Pulmonary artery endothelial cell (primary cell): ENCODE measurements around the gene KCTD14. TPM values are rescaled to one million over a fixed set of nuclear protein-coding genes. Genes with fewer than 3 reads are reported as not detected.

Source experiments
- total RNA-seq: library from RNA; depleted of rRNA; stranded (reverse); fragments of >200 nt; gene quantifications from 2 replicates; pipeline ENCODE4 v1.2.3, GENCODE V29; 2014

The KCTD14 gene
- total RNA-seq, 1 donor from 2014 or later: 0.20 TPM

Other genes starting within 250 kb of the KCTD14 start
- 29.1 and 44.2 TPM in 2 replicates for gene RSF1, start 202.6 kb downstream of the KCTD14 start, total RNA-seq
- gene AAMDC, start 202.1 kb downstream of the KCTD14 start, total RNA-seq: 51.1 and 65.3 TPM in 2 replicates
- gene INTS4, start 28.6 kb downstream of the KCTD14 start, total RNA-seq: 30.5 and 37.5 TPM in 2 replicates
- gene THRSP, start 40.6 kb upstream of the KCTD14 start, total RNA-seq: not detected in 2 replicates
- 82.9 and 94.0 TPM in 2 replicates for gene NDUFC2, start 56.6 kb upstream of the KCTD14 start, total RNA-seq
- gene ALG8, start 116.3 kb upstream of the KCTD14 start, total RNA-seq: 29.4 and 31.4 TPM in 2 replicates
- gene KCTD21, start 165.3 kb upstream of the KCTD14 start, total RNA-seq: 4.4 and 10.7 TPM in 2 replicates
- gene USP35, start 165.6 kb upstream of the KCTD14 start, total RNA-seq: 5.3 and 6.4 TPM in 2 replicates